BLaER1 treated with 17β-estradiol and CSF1 and Interleukin-3, amounts not matched to agents 10 nM and 100 nM (cell line): Measurements from ENCODE around the gene DPY19L2.
"Not testable (repeated sequence)": the region's sequence is repeated elsewhere in the genome, so short reads cannot be mapped to it uniquely, and the experiment has no call there.

Experiments
- H3K27ac ChIP-seq, 11 experiments: shearing (Covaris generic); formaldehyde crosslinking; 2 replicates each; pipeline ENCODE4 v1.8.1; 2022
- H3K27me3 ChIP-seq, 11 experiments: shearing (Covaris generic); formaldehyde crosslinking; 2 replicates each; pipeline ENCODE4 v1.8.1; 2022
- H3K36me3 ChIP-seq, 11 experiments: shearing (Covaris generic); formaldehyde crosslinking; 2 replicates each; pipeline ENCODE4 v1.8.1; 2022
- H3K4me1 ChIP-seq, 10 experiments: shearing (Covaris generic); formaldehyde crosslinking; 2 replicates each; pipeline ENCODE4 v1.8.1; 2022
- H3K4me2 ChIP-seq, 11 experiments: shearing (Covaris generic); formaldehyde crosslinking; 2 replicates each; pipeline ENCODE4 v1.8.1; 2022
- H3K4me3 ChIP-seq, 10 experiments: shearing (Covaris generic); formaldehyde crosslinking; 2 replicates each; pipeline ENCODE4 v1.8.1; 2022
- H3K9ac ChIP-seq, 11 experiments: shearing (Covaris generic); formaldehyde crosslinking; 2 replicates each; pipeline ENCODE4 v1.8.1; 2022
- H3K9me3 ChIP-seq, 11 experiments: shearing (Covaris generic); formaldehyde crosslinking; replicated peaks in 1 of 11; 2 replicates each; pipeline ENCODE4 v1.8.1; 2022
- H4K20me1 ChIP-seq, 11 experiments: shearing (Covaris generic); formaldehyde crosslinking; 2 replicates each; pipeline ENCODE4 v1.8.1; 2022
- Cebpa-rat ChIP-seq, 11 experiments: shearing (Covaris generic); IDR thresholded peaks; 2 replicates each; pipeline ENCODE4 v1.8.1; 2022

DPY19L2 gene

DNA sequence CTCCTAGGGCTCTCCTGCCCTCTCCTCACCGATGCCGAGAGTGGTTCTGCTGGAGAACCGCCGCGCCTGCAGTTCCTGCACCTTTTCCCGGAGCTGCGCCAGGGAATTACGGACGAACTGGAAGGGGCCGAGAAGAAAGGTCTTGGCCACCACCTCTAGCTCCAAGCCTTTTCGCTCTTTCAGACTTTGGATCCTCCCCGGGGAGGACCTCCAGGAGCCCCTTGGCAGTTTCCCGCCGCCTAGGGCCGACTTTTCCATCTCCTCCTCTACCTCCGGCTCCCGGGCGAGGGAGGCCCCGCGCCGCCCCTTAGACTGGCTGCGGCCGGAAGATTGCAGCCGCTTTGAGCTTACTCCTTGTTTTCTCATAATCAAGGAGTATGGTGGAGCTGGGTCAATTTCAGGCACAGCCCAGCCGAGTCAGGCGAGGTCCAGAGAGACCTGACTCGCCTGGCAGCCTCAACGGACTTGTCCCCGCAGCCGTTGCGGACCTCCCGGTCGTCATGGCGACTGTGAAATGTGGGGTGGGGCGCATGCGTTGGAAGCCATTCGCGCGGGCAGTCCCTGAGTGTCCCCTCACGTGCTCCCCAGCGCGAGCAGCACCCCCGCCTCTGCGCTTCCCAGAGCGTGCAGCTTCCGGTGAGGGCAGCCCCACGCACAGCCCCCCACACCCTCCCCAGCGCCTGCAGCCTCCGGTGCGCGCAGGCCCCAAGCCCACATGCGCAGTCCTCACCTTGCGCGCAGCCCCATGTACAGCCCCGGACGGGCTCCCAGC lies at the start of gene DPY19L2:
Gene DPY19L2 (minus strand): TSS at position 466 of the 772 bp plus-strand sequence. CDS start 100 bp downstream, at position 366.
- Histone ChIP-seq H3K9me3 (peaks cover 0 to 13% (median 7%) of the 10 kb centered on the region in 11 experiments; a peak in 13 of 22 replicates), H3K4me3 (peak within 1 kb of the TSS; percentile 22 to 61 (median 46); a peak in 18 of 20 replicates)

DNA sequence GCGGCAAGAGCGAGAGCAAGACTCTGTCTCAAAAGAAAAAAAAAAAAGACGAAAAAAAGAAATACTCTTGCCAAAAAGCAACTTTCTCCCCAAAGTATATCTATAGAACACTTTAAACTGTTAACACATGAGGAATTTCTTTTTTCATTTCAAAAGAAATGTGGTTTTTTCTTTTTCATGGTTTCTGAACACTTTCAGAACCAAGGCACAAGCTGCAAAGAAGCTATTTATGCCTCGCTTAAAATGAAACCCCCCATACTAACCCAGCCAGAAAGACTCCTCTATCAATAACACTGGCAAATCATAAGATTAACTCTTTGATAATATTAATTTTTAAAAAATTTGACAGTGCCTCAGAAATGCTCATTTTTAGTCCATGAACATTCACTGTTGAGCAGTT lies 48.6 kb upstream of the DPY19L2 start:
- peak overlapping the region in 1 of 10 experiments; percentile 25; a peak in 1 of 20 replicates for H3K4me3 ChIP-seq
- not testable (repeated sequence) for H3K9me3 ChIP-seq, H3K27ac ChIP-seq, H3K27me3 ChIP-seq, H3K36me3 ChIP-seq, H4K20me1 ChIP-seq, H3K9ac ChIP-seq
- peaks cover 0 to 24% (median 11%) of the 10 kb centered on the region in 10 experiments; a peak in 14 of 20 replicates for H3K4me1 ChIP-seq
- peak overlapping the region in 8 of 11 experiments; percentile 26 to 62 (median 56); a peak in 15 of 22 replicates for H3K4me2 ChIP-seq

More for the DNA sequence above, at the start of gene DPY19L2:
- Histone ChIP-seq H3K4me1 (no peaks in the 10 kb centered on the region), H3K9ac (no peak within 1 kb of the TSS), H3K36me3 (no peaks in the 10 kb centered on the region), H4K20me1 (no peaks in the 10 kb centered on the region), H3K27ac (no peak within 1 kb of the TSS), H3K4me2 (peak within 1 kb of the TSS; percentile 23 to 68 (median 46); a peak in 19 of 22 replicates), H3K27me3 (peaks cover 35 to 47% (median 44%) of the 10 kb centered on the region in 11 experiments)
- TF ChIP-seq Cebpa-rat (IDR thresholded peaks at IDR 0.05): no peak

DNA sequence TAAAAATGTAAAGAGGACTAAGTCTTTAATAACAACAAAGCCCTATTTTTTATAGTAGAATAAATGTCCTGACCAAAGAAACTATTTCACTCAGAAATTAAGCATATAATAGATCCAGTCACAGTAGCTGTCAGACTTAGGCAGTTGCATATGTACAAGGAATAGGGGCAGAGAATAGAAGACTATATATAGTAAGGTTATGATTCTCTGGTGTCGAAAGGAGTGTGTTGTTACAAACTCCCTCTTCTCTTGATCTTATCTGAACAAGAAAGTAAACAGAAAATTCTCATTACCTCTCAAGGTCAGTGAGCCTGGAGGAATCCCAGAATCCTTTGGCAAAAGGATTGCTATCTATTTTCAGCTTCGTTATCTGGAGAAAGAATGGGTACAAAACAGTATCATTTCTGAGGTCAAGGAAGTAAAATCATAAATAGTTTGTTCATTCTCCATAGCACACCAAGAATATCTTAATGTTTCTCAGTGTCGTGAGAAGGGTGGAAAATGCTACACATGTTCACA lies 46.9 kb upstream of the DPY19L2 start:
- not testable (repeated sequence) for H3K9me3 ChIP-seq, H4K20me1 ChIP-seq, H3K27me3 ChIP-seq, H3K27ac ChIP-seq, H3K9ac ChIP-seq, H3K4me2 ChIP-seq, H3K36me3 ChIP-seq, H3K4me3 ChIP-seq
- peaks cover 0 to 19% (median 11%) of the 10 kb centered on the region in 10 experiments; a peak in 14 of 20 replicates for H3K4me1 ChIP-seq

DNA sequence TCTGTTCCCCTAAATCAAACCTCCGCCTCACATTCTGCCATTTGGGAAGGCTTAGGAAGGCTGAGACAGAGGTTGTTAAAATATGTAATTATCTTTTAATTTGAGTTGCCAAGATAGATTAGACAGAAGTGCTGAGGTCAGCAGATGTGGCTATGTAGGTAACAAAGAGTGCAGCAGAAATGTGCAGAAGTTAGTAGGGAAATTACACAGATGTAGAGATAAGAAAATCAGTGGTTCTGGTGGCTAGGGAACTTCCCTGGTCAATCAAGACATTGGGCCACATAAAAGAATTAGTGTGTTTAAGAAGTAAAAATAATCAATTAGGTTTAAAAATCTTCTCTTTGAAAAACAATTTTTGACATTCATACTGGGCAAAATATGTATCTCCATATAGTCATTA lies 46.1 kb upstream of the DPY19L2 start:
- not testable (repeated sequence) for H3K4me2 ChIP-seq, H3K9me3 ChIP-seq, H4K20me1 ChIP-seq, H3K36me3 ChIP-seq, H3K4me3 ChIP-seq, H3K27me3 ChIP-seq, H3K9ac ChIP-seq, H3K27ac ChIP-seq
- peaks cover 0 to 19% (median 10%) of the 10 kb centered on the region in 10 experiments; a peak in 10 of 20 replicates for H3K4me1 ChIP-seq

DNA sequence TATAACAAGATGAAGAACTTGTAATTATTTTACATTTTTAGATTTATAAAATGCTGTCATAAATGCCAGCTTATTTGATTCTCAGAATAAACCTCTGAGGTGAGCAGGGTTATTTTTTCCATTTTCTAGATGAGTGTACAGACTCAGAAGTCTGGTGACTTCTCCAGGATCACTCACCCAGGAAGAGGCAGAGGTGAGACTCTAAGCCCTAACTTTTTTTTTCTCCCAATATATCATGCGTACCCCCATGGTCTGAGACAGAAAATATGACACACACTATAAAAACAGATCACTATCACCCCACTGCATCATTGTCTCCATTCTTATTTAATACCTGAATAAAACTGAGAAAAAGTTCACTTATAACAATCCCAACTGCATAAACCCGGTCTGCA lies 45.4 kb upstream of the DPY19L2 start:
- H3K9ac ChIP-seq, H4K20me1 ChIP-seq, H3K9me3 ChIP-seq, H3K27ac ChIP-seq, H3K36me3 ChIP-seq, H3K4me3 ChIP-seq, H3K27me3 ChIP-seq: not testable (repeated sequence)
- Histone ChIP-seq H3K4me2 (0 out of 22 replicates have a peak overlapping the region, but pooled peaks of 1 of the 11 experiments have one; percentile 1), H3K4me1 (peaks cover 0 to 19% (median 10%) of the 10 kb centered on the region in 10 experiments; a peak in 10 of 20 replicates)

GRCh38 chr12:63712979-63713680 lies 44.8 kb upstream of the DPY19L2 start:
- peaks cover 0 to 19% (median 10%) of the 10 kb centered on the region in 10 experiments; a peak in 10 of 20 replicates for H3K4me1 ChIP-seq
- not testable (repeated sequence) for H3K27ac ChIP-seq, H3K27me3 ChIP-seq, H3K9ac ChIP-seq, H4K20me1 ChIP-seq, H3K4me3 ChIP-seq, H3K9me3 ChIP-seq, H3K36me3 ChIP-seq, H3K4me2 ChIP-seq

DNA sequence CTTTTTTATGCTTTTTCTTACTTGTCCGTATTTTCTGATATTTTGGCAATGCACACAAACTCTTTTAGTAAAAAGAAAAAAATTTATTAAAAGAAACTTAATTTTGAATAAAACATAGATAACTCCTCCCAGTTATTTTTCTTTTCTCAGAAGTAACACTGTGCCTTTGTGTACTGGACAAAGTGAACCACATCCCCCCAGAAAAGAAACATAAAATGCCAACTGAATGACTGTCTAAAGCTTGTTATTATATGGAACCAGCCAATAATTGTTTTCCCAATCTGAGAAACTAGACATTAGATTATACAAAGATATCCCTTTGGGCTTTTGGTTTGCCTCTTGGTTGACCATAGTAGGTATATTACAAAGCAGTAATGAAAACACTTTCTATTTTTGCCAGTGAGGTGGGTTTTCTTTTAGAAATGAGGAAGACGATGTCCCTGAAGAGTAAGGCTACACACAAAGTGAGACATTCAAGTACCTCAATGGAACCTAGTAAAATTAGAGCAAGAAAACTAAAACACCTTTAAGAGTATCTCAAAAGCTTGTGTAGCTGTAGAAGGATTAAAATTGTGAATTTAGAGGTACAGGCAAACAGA lies 44.2 kb upstream of the DPY19L2 start:
- not testable (repeated sequence) for H3K4me3 ChIP-seq, H3K27me3 ChIP-seq, H3K27ac ChIP-seq

GRCh38 chr12:63711339-63711738 lies 43.0 kb upstream of the DPY19L2 start:
- H3K4me3 ChIP-seq, H3K36me3 ChIP-seq, H3K27ac ChIP-seq, H3K4me1 ChIP-seq, H3K27me3 ChIP-seq, H3K9me3 ChIP-seq, H3K9ac ChIP-seq, H4K20me1 ChIP-seq, H3K4me2 ChIP-seq: not testable (repeated sequence)

More for the DNA sequence above, 44.2 kb upstream of the DPY19L2 start:
- H3K9me3 ChIP-seq, H4K20me1 ChIP-seq, H3K36me3 ChIP-seq, H3K9ac ChIP-seq, H3K4me2 ChIP-seq: not testable (repeated sequence)
- peaks cover 0 to 18% (median 10%) of the 10 kb centered on the region in 10 experiments; a peak in 10 of 20 replicates for H3K4me1 ChIP-seq

DNA sequence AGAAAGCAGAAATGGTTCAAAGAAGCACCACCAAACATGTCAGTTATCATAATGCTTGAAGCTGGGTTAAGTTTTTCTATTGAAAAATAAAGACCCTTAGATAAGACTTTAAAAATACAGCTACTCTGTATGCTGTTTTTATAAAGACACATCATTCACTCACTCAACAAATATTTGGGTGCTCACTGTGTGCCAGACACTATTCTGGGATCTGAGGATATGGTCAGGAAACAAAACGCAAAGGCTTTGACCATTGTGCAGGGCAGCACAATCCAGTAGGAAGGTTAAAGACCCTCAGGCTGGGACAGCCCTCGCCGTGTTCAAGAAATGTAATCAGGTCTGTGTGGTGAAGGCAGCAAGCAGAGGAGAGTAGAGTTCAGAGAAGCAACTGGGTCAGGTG lies 38.0 kb upstream of the DPY19L2 start:
- no peaks in the 10 kb centered on the region for H3K36me3 ChIP-seq
- H3K4me3 ChIP-seq: no peak overlapping the region
- H3K4me1 ChIP-seq: no peaks in the 10 kb centered on the region
- H4K20me1 ChIP-seq: no peaks in the 10 kb centered on the region
- no peaks in the 10 kb centered on the region for H3K9me3 ChIP-seq
- H3K27me3 ChIP-seq: no peaks in the 10 kb centered on the region
- no peak overlapping the region for H3K4me2 ChIP-seq
- H3K27ac ChIP-seq: no peak overlapping the region
- no peak overlapping the region for H3K9ac ChIP-seq
- TF ChIP-seq Cebpa-rat (IDR thresholded peaks at IDR 0.05): no peak

DNA sequence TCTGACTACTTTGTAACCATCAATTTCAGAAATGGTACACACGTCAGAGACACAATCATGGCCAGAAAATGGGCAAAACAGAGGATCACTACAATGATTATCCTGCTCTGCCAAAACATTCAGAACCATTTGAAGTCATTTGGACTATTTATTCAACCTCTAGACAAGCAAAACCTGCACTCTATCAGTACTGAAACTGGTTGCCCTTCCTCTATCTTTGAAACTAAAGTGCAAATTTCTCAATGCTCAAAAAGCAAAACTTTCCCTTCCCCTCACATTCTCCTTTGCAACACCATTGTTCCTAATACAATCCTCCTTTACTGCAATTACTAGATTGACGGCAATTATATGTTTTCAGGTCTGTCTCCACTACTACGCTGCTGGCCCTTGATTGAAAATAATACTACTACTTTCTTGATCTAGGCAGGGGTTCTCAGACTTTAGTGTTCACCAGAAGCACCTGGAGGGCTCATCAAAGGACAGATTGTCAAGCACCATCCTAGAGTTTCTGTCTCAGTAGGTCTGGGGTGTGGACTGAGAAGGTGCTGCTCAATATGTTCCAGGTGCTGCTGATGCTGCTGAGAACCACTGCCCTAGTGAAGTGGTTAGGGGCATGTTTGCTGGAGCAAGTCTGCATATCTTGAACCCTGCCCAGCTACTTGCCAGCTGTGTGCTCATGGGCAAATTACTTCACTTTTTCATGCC lies 31.5 kb upstream of the DPY19L2 start:
- H4K20me1 ChIP-seq, H3K27ac ChIP-seq, H3K9me3 ChIP-seq, H3K4me2 ChIP-seq, H3K4me1 ChIP-seq, H3K4me3 ChIP-seq, H3K27me3 ChIP-seq, H3K36me3 ChIP-seq, H3K9ac ChIP-seq: not testable (repeated sequence)

DNA sequence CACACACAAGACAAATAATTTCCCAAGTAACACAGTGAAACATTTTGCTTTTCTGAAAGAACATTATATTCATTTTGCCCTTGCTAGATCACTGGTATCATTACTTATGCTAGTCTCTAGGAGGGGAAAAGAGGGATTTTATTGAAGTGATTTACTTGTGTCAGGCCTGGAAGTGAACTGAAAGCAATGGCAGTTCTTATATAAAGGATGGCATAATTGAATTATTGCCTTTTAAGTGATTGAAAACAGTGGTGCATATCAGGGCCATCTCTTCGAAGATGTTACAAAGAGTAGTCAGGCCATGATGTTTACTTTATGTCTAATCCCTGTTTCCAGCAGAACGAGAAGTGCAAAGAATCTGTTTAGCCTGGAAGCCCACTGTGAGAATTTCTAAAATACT lies 30.7 kb upstream of the DPY19L2 start:
- not testable (repeated sequence) for H4K20me1 ChIP-seq, H3K36me3 ChIP-seq, H3K27ac ChIP-seq, H3K27me3 ChIP-seq, H3K4me3 ChIP-seq, H3K9me3 ChIP-seq, H3K4me2 ChIP-seq, H3K4me1 ChIP-seq, H3K9ac ChIP-seq

GRCh38 chr12:63690837-63691236 lies 22.5 kb upstream of the DPY19L2 start:
- not testable (repeated sequence) for H3K9me3 ChIP-seq, H3K9ac ChIP-seq, H3K4me2 ChIP-seq, H3K27me3 ChIP-seq, H3K36me3 ChIP-seq, H4K20me1 ChIP-seq, H3K4me1 ChIP-seq, H3K27ac ChIP-seq, H3K4me3 ChIP-seq

DNA sequence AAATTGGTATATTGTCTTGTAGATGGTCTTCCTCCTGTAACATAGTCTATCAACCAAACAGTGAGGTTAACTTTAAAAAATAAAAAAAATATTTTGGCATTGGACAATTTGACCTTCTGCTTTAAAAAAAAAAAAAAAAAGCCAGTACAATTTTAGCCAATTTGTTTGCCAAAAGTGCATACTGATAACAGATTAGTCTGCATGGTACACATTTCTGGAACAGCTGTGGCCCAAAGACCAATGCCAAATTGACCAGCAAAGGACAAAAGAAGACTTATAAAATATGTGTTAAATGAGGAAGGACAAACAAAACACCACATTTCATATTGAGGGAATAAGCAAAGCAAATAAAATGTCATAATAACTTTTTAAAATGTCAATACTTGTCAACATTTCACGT lies 20.8 kb upstream of the DPY19L2 start:
- H3K27ac ChIP-seq, H3K36me3 ChIP-seq, H3K27me3 ChIP-seq, H3K4me1 ChIP-seq, H3K9ac ChIP-seq, H3K4me2 ChIP-seq, H4K20me1 ChIP-seq, H3K9me3 ChIP-seq, H3K4me3 ChIP-seq: not testable (repeated sequence)
